Sigmoid colon (tissue), 7 donors: Measurements from ENCODE around the gene TRIM63. TPM values are rescaled to one million over a fixed set of nuclear protein-coding genes. Genes with fewer than 3 reads are reported as not detected.

Experiments used
- DNase-seq: peaks from one replicate; pipeline ENCODE4 v3.0.0-alpha.2; 2019
- H3K27ac ChIP-seq, 4 donors: fragments of 200-600 bp; sonication (generic); one replicate each; pipeline ENCODE4 v1.5.1; 2016 to 2019; ENCODE audit warnings: mild to moderate bottlenecking in 1 of 4
- H3K27me3 ChIP-seq, 3 donors: fragments of 200-600 bp; sonication (generic); one replicate each; pipeline ENCODE4 v1.5.1; 2019; ENCODE audit warnings: mild to moderate bottlenecking in 1 of 3
- H3K36me3 ChIP-seq, 4 donors: fragments of 200-600 bp; sonication (generic); one replicate each; pipeline ENCODE4 v1.5.1; 2016 to 2019
- H3K4me1 ChIP-seq, 4 donors: fragments of 200-600 bp; sonication (generic); one replicate each; pipeline ENCODE4 v1.5.1; 2017 to 2019
- H3K4me3 ChIP-seq, 4 donors: fragments of 200-600 bp; sonication (generic); one replicate each; pipeline ENCODE4 v1.5.1; 2017 to 2019; ENCODE audit warnings: mild to moderate bottlenecking in 2 of 4, moderate library complexity in 1 of 4
- H3K9me3 ChIP-seq, 4 donors: fragments of 200-600 bp in 3 of 4; sonication (generic) in 3 of 4; one replicate each; pipeline versions ENCODE4 v1.5.1 to v1.6.1; 2013 to 2019
- EP300 ChIP-seq, 4 donors: sonication (generic); formaldehyde crosslinking; IDR thresholded peaks; one replicate each; pipeline ENCODE4 v1.6.1; 2017; ENCODE audit warnings: antibody characterized with exemption in 4 of 4
- POLR2A ChIP-seq, 2 donors: fragments of 450-650 bp; IDR thresholded peaks; one replicate each; pipeline ENCODE4 v1.6.1; 2016; ENCODE audit warnings: antibody characterized with exemption in 2 of 2, mild to moderate bottlenecking in 2 of 2, moderate library complexity in 2 of 2
- POLR2AphosphoS5 ChIP-seq, 4 donors: sonication (generic); formaldehyde crosslinking; IDR thresholded peaks; one replicate each; pipeline ENCODE4 v1.6.1; 2017; ENCODE audit warnings: antibody characterized with exemption in 4 of 4
- WGBS, 2 donors: extraction: QIAGEN DNeasy Blood & Tissue Kit; methylation state at CpG; one replicate each; pipeline ENCODE4 v1.1.7; 2013; 5-methylcytosine and 5-hydroxymethylcytosine counted together
- intact Hi-C: fragments of 100-400 bp; cut with DNase I; formaldehyde crosslinking; loops from one replicate; pipeline ENCODE4 v1.15.1; 2023
- polyA plus RNA-seq, 3 donors: library from polyadenylated mRNA; stranded (reverse); fragments of 200-250 nt; gene quantifications; one replicate each; pipeline ENCODE4 v1.2.3, GENCODE V29; 2013
- total RNA-seq, 4 donors: library from RNA; depleted of rRNA; stranded (reverse); fragments of >200 nt; gene quantifications; one replicate each; pipeline ENCODE4 v1.1.0, GENCODE V29; 2016
- TF ChIP-seq, protein P1 (sequence below), 4 experiments: fragments of 450-650 bp in 3 of 4; fragments of 200-600 bp in 1 of 4; IDR thresholded peaks; one replicate each; pipeline ENCODE4 v1.5.1; 2016 to 2019; ENCODE audit warnings: antibody characterized with exemption in 4 of 4, mild to moderate bottlenecking in 3 of 4, moderate library complexity in 2 of 4
- donor health status: healthy with polysubstance abuse.
- donor health status: Bipolar disorder and iron deficiency.
- donor health status: healthy.

Gene TRIM63
- total and polyA plus RNA-seq, 7 donors, result 0.35 to 2.1 (median 0.81) TPM; not detected in 2

DNA sequence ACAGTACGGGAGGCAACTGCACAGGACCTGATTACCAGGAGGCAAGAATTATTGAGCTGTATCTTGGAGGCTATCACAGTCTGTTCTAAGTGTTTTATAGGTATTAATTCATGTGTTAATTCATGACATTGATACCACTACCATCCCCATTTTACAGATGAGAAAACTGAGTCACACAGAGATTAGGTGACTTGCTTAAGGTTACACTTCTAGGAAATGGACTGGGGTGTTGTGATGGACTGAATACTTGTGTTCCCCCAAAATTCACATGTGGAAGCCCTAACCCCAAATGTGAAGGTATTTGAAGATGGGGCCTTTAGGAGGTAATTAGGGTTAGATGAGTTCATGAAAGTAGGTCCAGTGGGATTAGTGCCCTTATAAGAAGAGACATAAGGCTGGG lies 10.1 kb upstream of the TRIM63 start:
- peaks cover 0 to 9% (median 8%) of the 10 kb centered on the region in 3 donors for H3K27me3 ChIP-seq
- 94 to 97% methylated on average over 1 of the region's 1 CpG for WGBS, 2 donors
- intact Hi-C loops, result no loop called here
- TF ChIP-seq POLR2A (IDR thresholded peaks at IDR 0.05) (no peak), POLR2AphosphoS5 (IDR thresholded peaks at IDR 0.05) (no peak), EP300 (IDR thresholded peaks at IDR 0.05) (no peak)
- TF ChIP-seq, protein P1, sequence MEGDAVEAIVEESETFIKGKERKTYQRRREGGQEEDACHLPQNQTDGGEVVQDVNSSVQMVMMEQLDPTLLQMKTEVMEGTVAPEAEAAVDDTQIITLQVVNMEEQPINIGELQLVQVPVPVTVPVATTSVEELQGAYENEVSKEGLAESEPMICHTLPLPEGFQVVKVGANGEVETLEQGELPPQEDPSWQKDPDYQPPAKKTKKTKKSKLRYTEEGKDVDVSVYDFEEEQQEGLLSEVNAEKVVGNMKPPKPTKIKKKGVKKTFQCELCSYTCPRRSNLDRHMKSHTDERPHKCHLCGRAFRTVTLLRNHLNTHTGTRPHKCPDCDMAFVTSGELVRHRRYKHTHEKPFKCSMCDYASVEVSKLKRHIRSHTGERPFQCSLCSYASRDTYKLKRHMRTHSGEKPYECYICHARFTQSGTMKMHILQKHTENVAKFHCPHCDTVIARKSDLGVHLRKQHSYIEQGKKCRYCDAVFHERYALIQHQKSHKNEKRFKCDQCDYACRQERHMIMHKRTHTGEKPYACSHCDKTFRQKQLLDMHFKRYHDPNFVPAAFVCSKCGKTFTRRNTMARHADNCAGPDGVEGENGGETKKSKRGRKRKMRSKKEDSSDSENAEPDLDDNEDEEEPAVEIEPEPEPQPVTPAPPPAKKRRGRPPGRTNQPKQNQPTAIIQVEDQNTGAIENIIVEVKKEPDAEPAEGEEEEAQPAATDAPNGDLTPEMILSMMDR (IDR thresholded peaks at IDR 0.05), result no peak
- no peak for DNase-seq
- no peak overlapping the region for H3K4me3 ChIP-seq
- no peak overlapping the region for H3K27ac ChIP-seq
- no peaks in the 10 kb centered on the region for H3K36me3 ChIP-seq
- peaks cover 0 to 8% (median 1%) of the 10 kb centered on the region in 4 donors for H3K4me1 ChIP-seq
- H3K9me3 ChIP-seq, result no peaks in the 10 kb centered on the region

DNA sequence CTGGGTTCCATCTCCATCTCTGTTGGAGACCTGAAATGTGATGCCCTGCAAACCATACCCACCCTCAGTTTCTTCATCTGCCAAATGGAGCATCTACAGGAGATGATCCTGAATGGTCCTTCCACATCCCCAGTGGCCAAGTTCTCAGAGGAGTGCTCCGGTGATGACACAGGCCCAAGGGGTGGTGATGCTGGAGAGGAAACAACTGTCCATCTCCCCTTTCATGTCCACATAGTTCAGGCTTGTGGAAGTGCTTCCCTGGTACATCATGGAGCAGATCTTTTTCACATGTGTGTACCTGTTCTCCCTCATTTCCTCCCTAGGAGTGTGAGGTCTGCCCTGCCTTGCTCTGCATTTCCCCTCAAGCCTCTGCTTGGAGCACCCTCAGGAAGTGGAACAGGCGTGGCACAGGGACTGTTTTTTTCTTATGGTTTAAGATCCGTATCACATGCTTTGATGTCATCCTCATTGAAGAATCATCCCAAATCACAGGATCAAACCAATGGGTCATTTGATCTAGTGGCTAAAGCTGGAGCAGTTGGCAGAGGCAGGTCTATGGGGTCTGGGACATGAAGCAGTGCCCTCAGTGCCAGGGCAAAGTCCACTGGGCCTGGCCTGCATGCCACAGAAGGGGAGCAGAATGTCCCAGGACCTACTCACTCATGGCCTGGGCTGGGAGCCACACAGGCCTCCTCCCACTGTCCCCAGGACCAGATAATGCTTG lies 8.2 kb upstream of the TRIM63 start:
- H3K27ac ChIP-seq, result no peak overlapping the region
- no peak overlapping the region for H3K4me3 ChIP-seq
- H3K4me1 ChIP-seq, result peaks cover 0 to 13% (median 4%) of the 10 kb centered on the region in 4 donors
- peaks cover 0 to 9% (median 8%) of the 10 kb centered on the region in 3 donors for H3K27me3 ChIP-seq
- DNase-seq, result no peak
- H3K9me3 ChIP-seq, result no peaks in the 10 kb centered on the region
- no peak for TF ChIP-seq EP300 (IDR thresholded peaks at IDR 0.05)
- no peak for TF ChIP-seq POLR2A (IDR thresholded peaks at IDR 0.05)
- TF ChIP-seq, protein P1 (IDR thresholded peaks at IDR 0.05), result no peak
- no peak for TF ChIP-seq POLR2AphosphoS5 (IDR thresholded peaks at IDR 0.05)
- WGBS, 2 donors, result 61 to 66% methylated on average over 3 of the region's 3 CpGs
- no peaks in the 10 kb centered on the region for H3K36me3 ChIP-seq
- intact Hi-C loops, result no loop called here

DNA sequence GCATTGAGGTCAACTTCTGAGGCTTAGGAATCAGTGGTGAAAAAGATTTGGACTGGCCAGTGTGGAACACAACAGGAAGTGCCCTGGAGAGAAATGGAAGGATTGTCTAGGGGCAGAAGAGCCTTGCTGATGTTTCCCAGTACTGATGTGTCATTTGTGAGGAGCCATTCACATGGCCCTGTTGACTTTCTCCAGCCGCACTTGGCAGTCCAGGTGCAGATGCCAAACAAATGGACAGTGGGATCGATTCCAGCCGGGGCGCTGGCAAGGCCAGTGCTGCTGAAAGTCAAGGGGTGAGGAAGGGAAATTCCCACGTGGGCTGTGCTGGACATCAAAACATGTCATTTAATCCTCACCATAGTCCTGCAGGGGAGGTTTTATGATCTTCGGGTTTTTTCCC lies 4.9 kb upstream of the TRIM63 start:
- WGBS, 2 donors, result 33 to 53% methylated on average over 6 of the region's 6 CpGs

DNA sequence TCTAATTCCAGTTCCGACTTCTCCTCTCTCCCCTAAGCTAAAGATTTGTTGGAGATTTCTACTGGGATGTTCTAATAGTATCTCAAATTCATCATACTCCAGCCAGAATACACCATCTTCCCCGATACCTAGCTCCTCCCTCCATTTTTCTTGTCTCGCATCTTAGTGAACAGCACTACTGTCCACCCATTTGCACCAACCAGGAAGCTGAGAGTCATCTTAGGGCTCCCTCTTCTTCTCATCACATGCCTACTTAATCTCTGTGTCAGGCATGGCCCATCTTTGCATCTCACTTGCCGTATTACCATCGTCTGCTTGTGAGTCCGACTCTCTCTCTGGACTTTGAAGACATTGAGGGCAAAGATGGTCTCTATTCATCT lies 3.5 kb upstream of the TRIM63 start:
- Histone ChIP-seq H3K27ac (no peak overlapping the region), H3K9me3 (no peaks in the 10 kb centered on the region), H3K4me1 (peaks cover 0 to 30% (median 13%) of the 10 kb centered on the region in 4 donors), H3K4me3 (no peak overlapping the region), H3K36me3 (no peaks in the 10 kb centered on the region), H3K27me3 (peaks cover 0 to 8% (median 6%) of the 10 kb centered on the region in 3 donors)
- intact Hi-C loops, result no loop called here
- no peak for DNase-seq
- TF ChIP-seq, protein P1 (IDR thresholded peaks at IDR 0.05), result no peak
- no peak for TF ChIP-seq EP300 (IDR thresholded peaks at IDR 0.05)
- TF ChIP-seq POLR2A (IDR thresholded peaks at IDR 0.05), result no peak
- TF ChIP-seq POLR2AphosphoS5 (IDR thresholded peaks at IDR 0.05), result no peak
- 92 to 93% methylated on average over 6 of the region's 6 CpGs for WGBS, 2 donors

More for the DNA sequence above, 4.9 kb upstream of the TRIM63 start:
- DNase-seq, result no peak
- Histone ChIP-seq H3K4me3 (no peak overlapping the region), H3K36me3 (no peaks in the 10 kb centered on the region), H3K27ac (peak overlapping the region in 2 of 4 donors; percentile 6 to 46), H3K27me3 (peaks cover 0 to 9% (median 8%) of the 10 kb centered on the region in 3 donors), H3K4me1 (peaks cover 0 to 19% (median 8%) of the 10 kb centered on the region in 4 donors), H3K9me3 (no peaks in the 10 kb centered on the region)
- intact Hi-C loops, result no loop called here
- TF ChIP-seq, protein P1 (IDR thresholded peaks at IDR 0.05), result no peak
- peak in 1 of 4 donors; percentile 21 for TF ChIP-seq EP300 (IDR thresholded peaks at IDR 0.05)
- TF ChIP-seq POLR2AphosphoS5 (IDR thresholded peaks at IDR 0.05), result peak in 1 of 4 donors; percentile 34
